ENCODE results near the gene CDK5RAP3.

GRCh38 chr17:47973541-47973940 is 2.6 kb downstream of the CDK5RAP3 start:
- TF ChIP-seq CTCF (conservative IDR thresholded peaks at IDR 0.05; ENCODE audit: low read depth in 2 of 2) (no peak), EZH2phosphoT487 (IDR thresholded peaks at IDR 0.05; ENCODE audit: unreplicated experiment) (no peak), POLR2AphosphoS5 (IDR thresholded peaks at IDR 0.05; ENCODE audit: low read depth) (no peak), REST (IDR thresholded peaks at IDR 0.05; ENCODE audit: unreplicated experiment) (no peak), EZH2 (IDR thresholded peaks at IDR 0.05; ENCODE audit: low read depth, unreplicated experiment) (no peak), CREB1 (CRISPR knock-in tag; IDR thresholded peaks at IDR 0.05; ENCODE audit: low read depth) (no peak)
